ENCODE data around the gene TAF11L12.
"Not testable (repeated sequence)": the region's sequence is repeated elsewhere in the genome, so short reads cannot be mapped to it uniquely, and the experiment has no call there.

The TAF11L12 gene

DNA sequence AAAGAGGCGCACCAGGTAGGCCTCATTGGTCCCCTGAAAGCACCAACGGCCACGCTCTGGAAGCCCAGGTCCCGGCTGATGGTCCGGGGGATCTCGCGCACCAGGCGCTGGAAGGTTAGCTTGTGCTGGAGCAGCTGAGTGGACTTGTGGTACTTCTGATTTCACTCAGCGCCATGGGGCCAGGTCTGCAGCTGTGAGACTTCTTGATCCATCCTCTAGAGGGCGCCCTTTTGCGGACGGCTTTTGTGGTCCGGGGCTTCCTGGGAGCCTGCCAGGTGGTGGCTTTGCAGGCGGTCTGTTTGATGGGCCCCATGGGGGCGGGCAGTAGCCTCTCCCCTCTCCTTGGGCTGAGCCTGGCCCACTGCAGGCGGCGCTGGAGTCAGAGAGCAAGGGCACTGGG is 10.4 kb downstream of the TAF11L12 start:
- TF ChIP-seq EZH2 (IDR thresholded peaks at IDR 0.05; ENCODE audit: borderline replicate concordance, low read depth, low read length, severe bottlenecking), result no peak
- TF ChIP-seq, protein P1, sequence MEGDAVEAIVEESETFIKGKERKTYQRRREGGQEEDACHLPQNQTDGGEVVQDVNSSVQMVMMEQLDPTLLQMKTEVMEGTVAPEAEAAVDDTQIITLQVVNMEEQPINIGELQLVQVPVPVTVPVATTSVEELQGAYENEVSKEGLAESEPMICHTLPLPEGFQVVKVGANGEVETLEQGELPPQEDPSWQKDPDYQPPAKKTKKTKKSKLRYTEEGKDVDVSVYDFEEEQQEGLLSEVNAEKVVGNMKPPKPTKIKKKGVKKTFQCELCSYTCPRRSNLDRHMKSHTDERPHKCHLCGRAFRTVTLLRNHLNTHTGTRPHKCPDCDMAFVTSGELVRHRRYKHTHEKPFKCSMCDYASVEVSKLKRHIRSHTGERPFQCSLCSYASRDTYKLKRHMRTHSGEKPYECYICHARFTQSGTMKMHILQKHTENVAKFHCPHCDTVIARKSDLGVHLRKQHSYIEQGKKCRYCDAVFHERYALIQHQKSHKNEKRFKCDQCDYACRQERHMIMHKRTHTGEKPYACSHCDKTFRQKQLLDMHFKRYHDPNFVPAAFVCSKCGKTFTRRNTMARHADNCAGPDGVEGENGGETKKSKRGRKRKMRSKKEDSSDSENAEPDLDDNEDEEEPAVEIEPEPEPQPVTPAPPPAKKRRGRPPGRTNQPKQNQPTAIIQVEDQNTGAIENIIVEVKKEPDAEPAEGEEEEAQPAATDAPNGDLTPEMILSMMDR (IDR thresholded peaks at IDR 0.05; ENCODE audit: borderline replicate concordance, extremely low read depth, low read length, poor library complexity, severe bottlenecking), result no peak
- Histone ChIP-seq H4K20me1 (ENCODE audit: insufficient read depth, low read length) (no peaks in the 10 kb centered on the region), H3K79me2 (ENCODE audit: insufficient read depth, low read length) (no peaks in the 10 kb centered on the region), H3K4me3 (ENCODE audit: low read depth in 1 of 2, low read length in 2 of 2) (no peak overlapping the region), H3K9ac (ENCODE audit: low read depth, low read length) (no peak overlapping the region), H3K27me3 (ENCODE audit: insufficient read depth, low read length, poor library complexity) (no peaks in the 10 kb centered on the region), H3K4me1 (ENCODE audit: insufficient read depth, low read length) (no peaks in the 10 kb centered on the region), H3K9me3 (ENCODE audit: insufficient read depth, low read length, severe bottlenecking) (no peaks in the 10 kb centered on the region), H2AFZ (ENCODE audit: low read depth, low read length) (no peak overlapping the region), H3K27ac (ENCODE audit: low read length) (no peak overlapping the region), H3K36me3 (ENCODE audit: insufficient read depth, low read length) (no peaks in the 10 kb centered on the region), H3K4me2 (ENCODE audit: insufficient read depth, low read length) (no peak overlapping the region)
- DNase-seq (no peak), ATAC-seq (ENCODE audit: insufficient read depth, low read depth) (no peak)

DNA sequence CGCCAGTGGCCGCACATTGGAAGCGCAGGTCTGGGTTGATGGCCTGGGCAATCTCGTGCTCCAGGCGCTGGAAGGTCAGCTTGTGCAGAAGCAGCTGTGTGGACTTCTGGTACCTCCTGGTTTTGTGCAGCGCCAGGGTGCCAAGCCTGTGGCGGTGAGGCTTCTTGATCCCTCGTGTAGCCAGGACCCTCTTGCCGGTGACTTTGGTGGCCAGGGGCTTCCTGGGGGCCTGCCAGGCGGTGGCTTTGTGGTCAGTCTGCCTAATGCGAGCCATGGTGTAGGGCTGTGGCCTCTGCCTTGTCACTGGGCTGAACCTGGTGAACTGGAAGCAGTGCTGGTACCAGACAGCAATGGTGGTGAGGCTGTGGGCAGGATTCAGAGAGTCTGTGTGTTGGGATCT is 15.5 kb downstream of the TAF11L12 start:
- no peak overlapping the region for H3K4me3 ChIP-seq (ENCODE audit: low read depth in 1 of 2, low read length in 2 of 2)
- H3K79me2 ChIP-seq (ENCODE audit: insufficient read depth, low read length), result no peaks in the 10 kb centered on the region
- H4K20me1 ChIP-seq (ENCODE audit: insufficient read depth, low read length), result no peaks in the 10 kb centered on the region
- no peak overlapping the region for H3K4me2 ChIP-seq (ENCODE audit: insufficient read depth, low read length)
- H3K36me3 ChIP-seq (ENCODE audit: insufficient read depth, low read length), result no peaks in the 10 kb centered on the region
- H3K4me1 ChIP-seq (ENCODE audit: insufficient read depth, low read length), result no peaks in the 10 kb centered on the region
- no peak overlapping the region for H3K9ac ChIP-seq (ENCODE audit: low read depth, low read length)
- no peak for TF ChIP-seq EZH2 (IDR thresholded peaks at IDR 0.05; ENCODE audit: borderline replicate concordance, low read depth, low read length, severe bottlenecking)
- TF ChIP-seq, protein P1 (IDR thresholded peaks at IDR 0.05; ENCODE audit: borderline replicate concordance, extremely low read depth, low read length, poor library complexity, severe bottlenecking), result no peak
- no peaks in the 10 kb centered on the region for H3K9me3 ChIP-seq (ENCODE audit: insufficient read depth, low read length, severe bottlenecking)
- no peak for DNase-seq
- H3K27ac ChIP-seq (ENCODE audit: low read length), result no peak overlapping the region
- ATAC-seq (ENCODE audit: insufficient read depth, low read depth), result no peak
- H3K27me3 ChIP-seq (ENCODE audit: insufficient read depth, low read length, poor library complexity), result no peaks in the 10 kb centered on the region
- H2AFZ ChIP-seq (ENCODE audit: low read depth, low read length), result no peak overlapping the region

DNA sequence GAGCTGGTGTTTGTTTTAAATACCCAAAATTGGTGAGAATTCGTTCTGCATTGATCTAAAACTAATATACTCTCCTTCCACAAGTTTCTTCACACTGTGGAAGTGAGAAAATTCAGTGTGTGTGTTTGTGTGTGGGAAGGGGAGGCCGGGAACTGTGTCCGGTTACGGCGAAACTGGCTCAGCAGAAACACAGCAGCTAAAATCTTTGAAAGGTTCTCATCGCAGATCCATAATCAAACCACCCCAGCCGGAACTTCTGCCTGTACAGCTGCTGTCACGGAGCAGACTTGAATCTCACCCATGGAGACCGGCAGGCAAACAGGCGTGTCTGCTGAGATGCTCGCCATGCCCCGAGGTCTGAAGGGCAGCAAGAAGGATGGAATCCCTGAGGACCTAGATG is 21.6 kb downstream of the TAF11L12 start, which contains the start of gene TAF11L13:
Gene TAF11L13, plus strand, starts transcription at position 301 of the 400 bp plus-strand sequence.
- H3K79me2 ChIP-seq (ENCODE audit: insufficient read depth, low read length); H3K4me1 ChIP-seq (ENCODE audit: insufficient read depth, low read length); DNase-seq; ATAC-seq (ENCODE audit: insufficient read depth, low read depth); H3K9me3 ChIP-seq (ENCODE audit: insufficient read depth, low read length, severe bottlenecking); H4K20me1 ChIP-seq (ENCODE audit: insufficient read depth, low read length); H3K27ac ChIP-seq (ENCODE audit: low read length); H3K4me2 ChIP-seq (ENCODE audit: insufficient read depth, low read length); H3K36me3 ChIP-seq (ENCODE audit: insufficient read depth, low read length); H3K9ac ChIP-seq (ENCODE audit: low read depth, low read length); H3K4me3 ChIP-seq (ENCODE audit: low read depth in 1 of 2, low read length in 2 of 2); H2AFZ ChIP-seq (ENCODE audit: low read depth, low read length); H3K27me3 ChIP-seq (ENCODE audit: insufficient read depth, low read length, poor library complexity): not testable (repeated sequence)

DNA sequence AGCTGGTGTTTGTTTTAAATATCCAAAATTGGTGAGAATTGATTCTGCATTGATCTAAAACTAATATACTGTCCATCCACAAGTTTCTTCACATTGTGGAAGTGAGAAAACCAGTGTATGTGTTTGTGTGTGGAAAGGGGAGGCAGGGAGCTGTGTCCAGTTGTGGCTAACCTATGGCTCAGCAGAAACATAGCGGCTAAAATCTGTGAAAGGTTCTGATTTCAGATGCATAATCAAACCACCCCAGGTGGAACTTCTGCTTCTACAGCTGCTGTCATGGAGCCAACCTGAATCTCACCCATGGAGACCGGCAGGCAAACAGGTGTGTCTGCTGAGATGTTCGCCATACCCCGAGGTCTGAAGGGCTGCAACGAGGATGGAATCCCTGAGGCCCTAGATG is 24.0 kb downstream of the TAF11L12 start, which contains the start of gene TAF11L14:
Gene TAF11L14, plus strand, starts transcription at position 301 of the 400 bp plus-strand sequence.
- ATAC-seq (ENCODE audit: insufficient read depth, low read depth) (no peak), DNase-seq (no peak)
- Histone ChIP-seq H3K9ac (ENCODE audit: low read depth, low read length) (no peak within 1 kb of the TSS), H2AFZ (ENCODE audit: low read depth, low read length) (no peak within 1 kb of the TSS), H3K27ac (ENCODE audit: low read length) (no peak within 1 kb of the TSS), H3K9me3 (ENCODE audit: insufficient read depth, low read length, severe bottlenecking) (no peaks in the 10 kb centered on the region), H3K4me3 (ENCODE audit: low read depth in 1 of 2, low read length in 2 of 2) (no peak within 1 kb of the TSS), H3K4me2 (ENCODE audit: insufficient read depth, low read length) (no peak within 1 kb of the TSS), H3K4me1 (ENCODE audit: insufficient read depth, low read length) (no peaks in the 10 kb centered on the region), H3K79me2 (ENCODE audit: insufficient read depth, low read length) (no peaks in the 10 kb centered on the region), H3K27me3 (ENCODE audit: insufficient read depth, low read length, poor library complexity) (no peaks in the 10 kb centered on the region), H3K36me3 (ENCODE audit: insufficient read depth, low read length) (no peaks in the 10 kb centered on the region), H4K20me1 (ENCODE audit: insufficient read depth, low read length) (no peaks in the 10 kb centered on the region)
- TF ChIP-seq EZH2 (IDR thresholded peaks at IDR 0.05; ENCODE audit: borderline replicate concordance, low read depth, low read length, severe bottlenecking), result no peak
- TF ChIP-seq, protein P1 (IDR thresholded peaks at IDR 0.05; ENCODE audit: borderline replicate concordance, extremely low read depth, low read length, poor library complexity, severe bottlenecking), result no peak

DNA sequence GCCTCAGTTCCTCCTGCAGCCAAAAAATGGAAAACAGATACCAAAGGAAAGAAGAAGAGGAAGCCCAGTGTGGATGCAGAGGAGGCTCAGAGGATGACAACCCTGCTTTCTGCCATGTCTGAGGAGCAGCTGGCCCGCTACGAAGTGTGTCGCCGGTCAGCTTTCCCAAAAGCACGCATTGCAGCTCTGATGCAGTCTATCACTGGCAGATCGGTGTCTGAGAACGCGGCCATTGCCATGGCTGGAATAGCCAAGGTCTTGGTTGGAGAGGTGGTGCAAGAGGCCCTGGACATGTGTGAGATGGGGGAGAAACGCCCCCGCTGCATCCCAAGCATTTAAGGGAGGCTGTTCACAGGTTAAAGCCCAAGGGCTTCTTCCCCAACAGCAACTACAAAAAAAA is 39.0 kb downstream of the TAF11L12 start:
- ATAC-seq (ENCODE audit: insufficient read depth, low read depth); H3K36me3 ChIP-seq (ENCODE audit: insufficient read depth, low read length); H3K9ac ChIP-seq (ENCODE audit: low read depth, low read length); H3K79me2 ChIP-seq (ENCODE audit: insufficient read depth, low read length); H3K4me3 ChIP-seq (ENCODE audit: low read depth in 1 of 2, low read length in 2 of 2); H3K27me3 ChIP-seq (ENCODE audit: insufficient read depth, low read length, poor library complexity); H3K4me2 ChIP-seq (ENCODE audit: insufficient read depth, low read length); H3K9me3 ChIP-seq (ENCODE audit: insufficient read depth, low read length, severe bottlenecking); H3K4me1 ChIP-seq (ENCODE audit: insufficient read depth, low read length); DNase-seq; H3K27ac ChIP-seq (ENCODE audit: low read length); H4K20me1 ChIP-seq (ENCODE audit: insufficient read depth, low read length); H2AFZ ChIP-seq (ENCODE audit: low read depth, low read length): not testable (repeated sequence)

DNA sequence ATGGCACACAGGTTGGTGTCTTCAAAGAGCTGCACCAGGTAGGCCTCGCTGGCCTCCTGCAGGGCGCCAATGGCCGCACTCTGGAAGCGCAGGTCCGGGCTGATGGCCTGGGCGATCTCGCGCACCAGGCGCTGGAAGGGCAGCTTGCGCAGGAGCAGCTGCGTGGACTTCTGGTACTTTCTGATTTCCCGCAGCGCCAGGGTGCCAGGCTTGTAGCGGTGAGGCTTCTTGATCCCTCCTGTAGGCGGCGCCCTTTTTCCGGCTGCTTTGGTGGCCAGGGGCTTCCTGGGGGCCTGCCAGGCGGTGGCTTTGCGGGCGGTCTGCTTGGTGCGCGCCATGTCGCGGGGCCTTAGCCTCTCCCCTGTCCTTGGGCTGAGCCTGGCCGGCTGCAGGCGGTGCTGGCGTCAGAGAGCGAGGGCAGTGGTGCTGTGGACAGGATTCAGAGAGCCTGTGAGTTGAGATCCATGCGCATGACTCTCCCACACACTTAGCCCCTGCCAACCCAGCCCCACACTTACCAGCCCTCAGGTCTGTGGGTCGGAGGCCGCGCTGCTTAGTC is 45.1 kb downstream of the TAF11L12 start:
- not testable (repeated sequence) for ATAC-seq (ENCODE audit: insufficient read depth, low read depth); H3K4me2 ChIP-seq (ENCODE audit: insufficient read depth, low read length); DNase-seq; H3K9me3 ChIP-seq (ENCODE audit: insufficient read depth, low read length, severe bottlenecking); H3K9ac ChIP-seq (ENCODE audit: low read depth, low read length); H3K27ac ChIP-seq (ENCODE audit: low read length); H3K79me2 ChIP-seq (ENCODE audit: insufficient read depth, low read length); H3K27me3 ChIP-seq (ENCODE audit: insufficient read depth, low read length, poor library complexity); H3K4me1 ChIP-seq (ENCODE audit: insufficient read depth, low read length); H3K36me3 ChIP-seq (ENCODE audit: insufficient read depth, low read length); H3K4me3 ChIP-seq (ENCODE audit: low read depth in 1 of 2, low read length in 2 of 2); H4K20me1 ChIP-seq (ENCODE audit: insufficient read depth, low read length); H2AFZ ChIP-seq (ENCODE audit: low read depth, low read length)

Measured in DND-41 (cell line).